Activated CD4-positive, alpha-beta T cell treated with anti-CD3 and anti-CD28 coated beads, Interleukin-2, amount 50 U/mL, for 24 hours (primary cell): ENCODE data around the gene COL17A1.

ENCODE experiments used
- DNase-seq, 2 donors: peaks; one replicate each; pipeline ENCODE4 v3.0.0-alpha.2; 2020; ENCODE audit warnings: low read depth in 1 of 2, low spot score in 1 of 2

The COL17A1 gene

DNA sequence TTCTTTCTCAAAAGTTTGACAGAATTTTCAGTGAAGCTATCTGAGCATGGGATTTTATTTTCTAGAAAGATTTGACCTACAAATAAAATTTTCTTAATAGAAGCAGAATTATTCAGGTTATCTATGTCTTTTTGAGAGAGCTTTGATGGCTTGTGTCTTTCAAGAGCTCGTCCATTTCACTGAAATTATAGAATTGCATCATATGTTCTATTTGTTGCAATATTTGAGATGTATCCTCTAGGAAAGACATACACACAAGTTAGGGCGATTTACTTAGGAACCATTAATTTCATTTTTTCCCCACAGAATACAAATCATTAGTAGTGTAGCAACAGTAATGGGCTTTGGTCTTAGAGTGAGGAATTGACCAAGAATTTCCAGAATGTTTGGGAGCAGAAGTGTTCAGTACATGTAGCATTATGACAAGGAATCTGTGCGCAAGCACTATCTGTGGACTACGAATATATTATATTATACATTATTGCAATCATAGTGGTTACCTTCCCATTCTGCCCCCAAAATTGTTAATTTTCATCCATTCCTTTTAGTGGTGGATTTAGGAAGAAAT, 12.8 kb upstream of the COL17A1 start:
- no peak for DNase-seq

DNA sequence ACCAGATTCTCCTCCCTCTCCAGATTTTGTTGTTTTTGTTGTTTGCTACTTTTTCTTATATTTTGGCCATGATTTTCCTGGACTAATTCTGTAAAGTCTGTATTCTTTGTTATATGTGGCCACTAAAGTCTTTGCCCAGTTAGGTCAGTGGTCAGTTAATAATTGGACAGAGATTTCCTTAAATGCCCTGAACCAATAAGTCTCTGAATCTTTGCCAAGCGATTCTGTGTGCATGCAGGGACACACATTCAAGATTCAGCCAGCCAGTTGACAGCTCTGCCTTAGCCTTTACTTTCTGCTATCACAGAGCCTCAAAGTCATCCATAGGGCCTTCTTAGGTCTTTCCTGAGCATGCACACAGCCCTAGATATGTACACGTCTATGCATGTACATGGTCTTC, 11.0 kb upstream of the COL17A1 start:
- DNase-seq = no peak

DNA sequence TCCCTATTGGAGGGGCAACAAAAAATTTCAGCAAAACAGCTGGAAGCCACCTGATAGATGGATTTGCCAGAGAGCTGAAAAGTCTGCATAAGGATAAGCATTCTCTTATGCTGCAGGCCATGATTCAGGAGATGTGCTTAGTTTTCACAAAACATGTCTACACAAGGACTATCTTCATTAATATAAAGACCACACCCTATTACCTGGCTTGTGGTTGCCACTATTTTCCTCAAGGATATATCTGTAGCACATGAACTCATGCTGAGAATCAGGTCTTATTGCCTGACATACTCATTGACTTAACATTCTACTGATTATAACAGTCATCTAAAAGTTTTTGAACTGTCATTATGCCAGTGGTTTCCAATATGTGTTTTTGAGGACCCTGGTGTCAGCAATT, 7.1 kb upstream of the COL17A1 start:
- DNase-seq = no peak

DNA sequence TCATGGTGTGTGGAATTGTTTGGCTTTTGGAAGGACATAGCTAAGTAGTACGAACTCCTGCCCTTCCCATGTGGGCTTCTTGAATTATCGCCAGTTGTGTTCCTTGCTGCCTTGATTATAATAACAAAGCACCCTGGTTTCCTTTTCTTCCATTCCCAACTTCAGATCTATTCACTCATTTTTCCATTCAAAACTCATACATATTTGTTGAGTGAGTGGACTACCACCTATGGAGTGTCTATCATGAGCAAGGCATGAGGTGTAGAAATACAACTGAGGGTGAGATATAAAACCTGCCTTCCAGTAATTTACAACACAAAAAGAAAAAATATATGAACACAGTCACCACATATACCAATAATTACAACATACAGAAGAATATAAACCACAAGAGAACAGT, 4.9 kb upstream of the COL17A1 start:
- no peak for DNase-seq

DNA sequence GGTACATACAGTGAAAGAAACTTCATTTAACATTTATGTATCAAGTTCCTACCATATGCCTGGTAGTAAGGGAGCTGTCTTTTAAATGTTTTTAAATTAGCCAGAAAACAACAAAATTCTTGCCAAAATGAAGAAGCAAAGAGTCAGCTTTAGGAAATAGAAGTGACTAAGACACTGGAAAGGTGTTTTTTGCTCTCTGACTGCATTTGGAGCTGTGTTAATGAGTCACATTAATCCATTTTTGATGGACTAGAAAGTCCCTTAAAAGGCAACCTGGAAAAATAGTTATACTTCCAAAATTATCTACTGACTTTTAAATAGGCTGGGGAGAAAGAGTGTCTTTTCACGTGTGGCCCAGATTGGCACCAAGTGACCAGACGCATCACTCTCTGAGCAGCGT, 3.9 kb upstream of the COL17A1 start:
- no peak for DNase-seq

DNA sequence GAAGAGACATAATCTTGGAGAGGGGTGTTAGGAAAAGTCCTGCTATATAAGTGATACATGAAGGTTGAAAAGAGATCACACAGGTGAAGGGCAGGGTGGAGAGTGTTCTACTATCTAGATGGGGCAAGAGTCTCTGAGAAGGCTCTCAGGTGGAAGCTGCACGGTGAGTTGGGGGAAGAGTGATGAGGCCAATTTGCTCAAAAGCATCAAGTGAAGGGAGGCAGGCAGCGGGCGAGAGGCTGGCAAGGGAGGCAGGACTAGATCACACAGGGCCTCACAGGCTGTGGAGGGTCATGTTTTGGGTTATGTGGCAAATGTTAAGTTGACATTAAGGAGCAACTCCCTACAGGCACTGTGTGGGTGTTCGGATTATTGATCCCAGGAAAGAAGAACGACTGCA, 2.6 kb upstream of the COL17A1 start:
- no peak for DNase-seq

DNA sequence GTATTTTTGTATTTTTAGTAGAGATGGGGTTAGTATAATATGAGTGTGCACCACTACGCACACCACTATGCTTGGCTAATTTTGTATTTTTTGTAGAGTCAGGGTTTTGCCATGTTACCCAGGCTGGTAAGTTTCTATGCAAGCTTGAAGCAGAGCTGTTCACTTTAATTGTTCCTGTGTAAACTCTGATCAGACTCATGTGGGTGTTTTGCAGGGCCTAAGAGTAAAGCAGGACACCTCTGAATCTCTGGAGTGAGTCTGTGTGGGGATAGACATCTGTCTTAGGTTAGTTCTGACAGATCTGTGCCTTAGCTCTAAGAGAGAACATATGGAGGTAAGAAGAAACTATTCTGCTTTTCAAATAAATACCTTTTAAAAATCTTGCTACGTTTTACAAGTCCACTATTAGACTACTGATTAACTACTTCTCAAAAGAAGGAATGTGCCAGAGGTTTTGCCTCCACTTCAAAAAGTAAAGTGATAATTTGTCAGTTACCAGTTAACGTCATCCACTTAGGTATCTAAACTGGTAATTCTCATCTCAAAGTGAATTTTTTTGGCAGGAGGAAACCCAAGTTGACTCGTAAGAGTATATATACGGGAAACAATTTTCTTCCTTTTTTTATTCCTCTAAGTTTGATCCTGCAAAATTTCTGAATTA, 1.1 kb downstream of the COL17A1 start:
- no peak for DNase-seq

DNA sequence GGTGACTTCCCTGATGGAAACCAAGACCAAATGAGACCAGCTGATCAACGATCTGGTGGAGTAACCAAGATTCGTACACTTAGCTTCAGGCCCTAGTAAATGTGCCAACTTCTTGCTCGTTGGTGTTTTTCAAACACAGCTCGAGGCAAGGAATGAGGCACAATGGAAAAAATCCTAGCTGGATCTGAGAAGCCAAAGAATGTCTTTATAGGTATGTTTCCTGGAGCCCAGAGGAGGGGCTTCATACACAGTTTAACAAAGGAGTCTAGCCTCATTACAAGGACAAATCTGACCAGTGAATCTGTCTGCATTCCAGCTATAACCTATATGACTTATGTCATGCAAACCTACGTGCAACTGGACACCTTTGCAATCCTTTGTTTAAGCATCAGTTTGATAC, 3.7 kb downstream of the COL17A1 start:
- DNase-seq = no peak

DNA sequence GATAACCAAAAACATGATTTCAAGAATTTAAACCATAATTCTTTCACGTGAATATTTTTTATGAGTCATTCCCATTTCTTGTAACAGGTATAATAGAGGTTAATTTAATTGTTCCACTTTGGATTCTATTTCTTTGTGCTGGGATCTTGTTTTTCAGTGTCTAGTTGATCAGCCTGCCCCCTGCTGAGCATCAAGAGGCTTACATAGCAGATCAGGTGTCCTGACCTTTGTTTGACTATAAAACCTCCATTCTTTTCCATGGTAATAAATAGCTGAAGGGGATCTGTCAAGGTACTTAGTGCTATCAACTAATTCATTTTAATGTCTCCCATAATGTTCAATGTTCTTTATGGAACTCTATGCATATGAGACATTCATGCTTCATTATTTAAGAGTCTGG, 4.9 kb downstream of the COL17A1 start:
- no peak for DNase-seq

DNA sequence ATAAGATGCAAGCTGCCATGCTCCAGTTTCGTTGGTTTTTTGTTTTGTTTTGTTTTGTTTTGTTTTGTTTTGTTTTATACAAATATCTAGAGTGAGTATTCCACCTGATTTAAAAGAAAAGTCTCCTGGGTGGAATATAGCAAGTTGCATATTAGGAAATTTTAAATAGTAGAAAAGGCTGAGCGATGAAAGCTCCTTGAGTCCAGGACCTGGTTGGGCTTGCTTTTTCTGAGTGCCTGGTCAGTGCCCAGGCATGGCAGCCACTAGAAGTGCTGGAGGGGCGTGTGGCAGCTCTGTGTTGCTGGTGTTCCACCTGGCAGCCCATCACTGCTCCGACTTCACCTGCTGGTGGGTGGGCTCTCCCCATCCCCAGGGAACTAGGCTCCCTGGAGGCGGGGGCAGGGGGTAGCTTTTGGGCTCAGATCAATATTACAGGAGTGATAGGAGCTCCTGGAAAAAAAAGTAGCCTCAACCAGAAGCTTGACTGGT, 8.0 kb downstream of the COL17A1 start:
- DNase-seq = no peak

DNA sequence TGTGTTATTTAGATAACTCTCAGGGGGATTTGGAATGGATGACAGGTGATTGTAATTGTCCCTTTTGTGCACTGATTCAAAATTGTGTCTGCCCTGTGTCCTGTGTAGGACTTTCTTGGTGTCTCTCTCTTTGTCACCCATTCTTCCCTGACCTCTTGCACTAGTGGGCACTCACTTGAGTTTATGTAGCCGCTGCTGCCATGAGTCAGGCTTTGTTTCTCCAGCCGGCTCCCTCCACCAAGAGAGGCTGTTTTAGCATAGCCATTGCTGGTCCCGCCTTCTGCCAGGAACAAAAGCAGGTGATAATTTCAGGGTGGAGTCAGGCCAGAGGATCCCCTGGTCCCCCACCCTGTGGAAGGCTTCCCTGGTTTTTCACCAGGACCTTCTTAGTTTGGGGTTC, 8.4 kb downstream of the COL17A1 start:
- DNase-seq = no peak

DNA sequence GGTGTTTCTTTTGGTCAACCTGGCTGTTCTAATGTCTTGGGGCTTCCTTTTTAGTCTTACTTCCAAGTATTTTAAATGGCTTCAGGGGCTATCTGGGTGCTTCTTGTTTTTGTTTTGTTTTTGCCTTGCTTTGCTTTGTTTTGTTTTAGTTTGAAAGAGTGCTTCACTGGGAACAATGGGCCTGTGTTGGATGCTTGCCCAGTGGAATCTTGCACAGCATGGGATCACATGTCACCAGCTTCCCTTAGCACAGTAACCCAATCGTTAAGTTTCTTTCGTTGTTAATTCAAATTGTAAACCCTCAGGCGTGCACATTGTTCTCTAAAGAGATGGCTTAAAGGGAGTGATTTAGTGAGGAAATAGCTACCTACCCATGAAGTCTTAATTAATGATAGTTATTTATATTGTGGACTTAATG, 8.9 kb downstream of the COL17A1 start:
- DNase-seq = no peak

DNA sequence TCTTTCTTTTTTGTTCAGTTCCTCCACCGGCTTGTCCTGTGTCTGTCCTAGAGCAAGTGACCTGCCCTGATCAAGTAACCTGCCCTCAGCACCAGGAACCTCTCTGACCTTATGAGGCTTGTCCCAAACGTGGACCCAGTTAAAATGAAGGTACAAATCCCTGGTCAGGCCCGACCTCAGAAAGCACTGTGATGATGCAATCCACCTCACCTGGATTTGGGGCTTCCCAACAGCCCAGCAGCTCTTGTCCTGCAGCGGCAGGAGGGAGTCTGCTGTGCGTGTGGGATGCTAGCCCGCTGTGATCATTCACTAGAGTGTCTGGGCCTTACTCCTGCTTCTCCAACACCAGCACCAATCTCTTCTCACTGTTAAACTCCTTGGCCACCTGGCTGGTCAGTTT, 11.2 kb downstream of the COL17A1 start:
- no peak for DNase-seq

DNA sequence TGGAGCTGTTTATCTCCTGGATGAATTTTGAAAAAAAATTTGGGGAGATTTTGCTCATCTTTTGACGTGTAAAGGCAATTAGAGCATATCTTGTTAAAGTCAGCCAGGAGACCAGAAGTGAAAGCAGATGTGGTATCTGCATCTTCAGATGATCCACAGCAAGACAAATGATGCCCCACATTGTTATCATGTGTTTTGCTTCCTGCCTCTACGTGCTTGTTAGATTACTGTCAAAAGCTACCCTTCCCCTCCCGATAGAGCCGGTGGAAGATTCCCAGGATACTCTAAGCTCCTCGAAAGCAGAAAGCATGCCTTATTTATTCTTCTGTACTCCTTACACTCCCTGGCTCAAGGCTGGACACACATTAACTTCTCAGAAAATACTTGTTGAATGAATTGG, 12.9 kb downstream of the COL17A1 start:
- DNase-seq = no peak

DNA sequence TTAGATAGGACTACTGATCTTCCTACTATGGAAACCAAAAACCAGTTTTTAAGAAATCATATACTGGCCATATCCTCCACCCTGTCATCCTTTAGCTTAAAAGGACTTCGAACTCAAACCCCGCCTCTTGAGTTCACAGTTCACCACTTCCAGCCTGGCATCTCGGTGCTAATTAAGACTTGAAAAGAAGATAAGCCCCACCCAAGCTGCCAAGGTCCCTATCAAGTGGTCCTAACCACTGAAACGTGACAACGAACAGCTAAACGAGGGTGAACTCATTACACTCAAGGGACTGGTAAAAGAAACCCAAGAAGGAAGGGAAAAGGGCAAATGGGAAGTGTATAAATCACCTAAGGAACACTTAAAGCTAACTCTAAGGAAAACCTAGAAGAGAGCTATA, 16.1 kb downstream of the COL17A1 start:
- no peak for DNase-seq

DNA sequence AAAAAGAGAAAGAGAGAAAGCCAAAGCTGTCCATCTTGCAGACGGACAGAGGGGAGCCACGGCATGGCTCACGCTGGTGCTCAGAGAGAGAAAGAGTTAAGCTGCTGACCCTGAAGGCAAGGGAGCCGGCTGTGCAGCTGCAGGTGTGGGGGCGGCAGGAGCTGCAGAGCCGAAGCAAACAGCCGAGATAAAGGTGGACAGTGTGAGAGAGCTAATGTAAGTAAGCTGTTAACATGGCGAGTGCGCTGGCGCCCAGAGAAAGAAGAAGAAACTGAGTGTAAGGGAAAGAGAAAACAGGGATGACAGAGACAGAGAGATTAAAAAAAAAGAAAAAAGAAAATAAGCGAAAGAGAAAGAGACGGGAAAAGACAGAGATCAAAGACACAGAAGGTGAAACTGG, 18.2 kb downstream of the COL17A1 start:
- DNase-seq = no peak

DNA sequence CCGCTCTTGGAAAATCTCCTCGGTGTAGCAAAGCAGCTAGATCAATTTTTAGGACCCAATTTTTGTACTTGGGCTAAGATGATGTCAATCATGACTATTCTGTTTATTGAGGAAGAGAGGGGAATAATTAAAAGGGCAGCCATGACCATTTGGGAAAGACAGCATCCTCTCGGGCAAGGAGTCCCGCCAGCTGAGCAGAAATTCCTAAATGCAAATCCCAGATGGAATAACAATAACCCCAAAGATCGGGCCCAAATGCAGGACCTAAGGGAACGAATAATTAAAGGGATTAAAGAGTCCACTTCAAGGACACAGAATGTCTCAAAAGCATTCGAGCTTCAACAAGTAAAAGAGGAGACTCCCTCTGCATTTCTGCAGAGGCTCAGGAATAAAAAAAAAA, 18.7 kb downstream of the COL17A1 start:
- DNase-seq = no peak

DNA sequence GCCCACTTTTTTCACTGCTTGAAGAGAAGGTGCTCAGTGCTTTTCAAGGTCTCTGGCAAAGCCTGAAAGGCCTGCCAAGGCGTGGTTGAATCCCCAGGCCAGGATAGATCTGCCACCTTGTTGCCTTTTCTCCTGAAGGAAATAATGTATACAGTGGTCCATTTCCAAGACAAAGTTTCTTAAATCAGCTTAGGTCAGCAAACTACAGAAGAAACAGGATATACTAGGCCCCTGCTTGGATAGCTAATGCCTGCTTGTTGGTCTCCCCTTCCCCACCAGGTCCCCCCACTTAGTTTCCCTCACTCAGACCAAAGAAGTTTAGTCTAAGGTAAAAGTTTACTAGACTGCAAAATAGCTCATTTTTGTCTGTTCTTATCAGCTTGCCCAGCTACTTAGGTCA, 19.9 kb downstream of the COL17A1 start:
- DNase-seq = no peak

DNA sequence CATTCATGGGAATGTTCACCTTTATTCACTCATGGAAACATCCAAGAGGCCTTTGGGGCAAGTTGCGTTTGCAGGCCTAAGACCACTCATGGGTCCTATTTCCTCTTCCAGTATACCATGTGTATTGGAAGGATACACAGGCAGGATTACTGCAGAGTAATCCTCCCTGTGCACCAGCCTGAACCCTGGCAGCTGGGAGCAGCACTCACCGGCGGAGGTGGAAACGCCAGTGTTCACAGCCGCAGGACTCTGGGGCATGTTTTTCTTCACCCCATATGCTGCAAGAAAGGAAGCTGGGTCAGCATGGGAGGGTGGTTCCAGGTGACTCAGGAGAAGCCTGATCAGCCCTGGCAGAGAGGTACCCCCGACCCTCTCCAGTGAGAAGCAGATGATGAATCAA, 24.5 kb downstream of the COL17A1 start:
- DNase-seq = no peak

DNA sequence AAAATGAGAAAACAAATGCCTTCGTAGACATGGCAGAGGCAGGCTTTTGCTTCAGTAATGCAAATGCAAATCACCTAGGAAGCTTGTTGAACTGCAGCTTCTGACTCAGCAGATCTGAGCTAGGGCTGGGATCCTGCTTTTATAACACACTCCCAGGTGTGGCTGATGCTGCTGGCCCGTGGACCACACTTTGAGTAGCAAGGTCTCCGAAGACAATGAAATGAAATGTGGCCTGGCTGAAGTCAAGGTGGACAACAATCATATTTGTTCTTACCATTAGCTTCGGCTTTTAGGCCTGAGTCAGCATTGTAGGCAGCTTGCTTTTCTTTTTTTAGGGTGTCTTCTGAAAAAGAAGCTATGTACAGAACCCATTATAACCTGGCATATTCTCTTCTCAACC, 26.3 kb downstream of the COL17A1 start:
- DNase-seq = no peak

DNA sequence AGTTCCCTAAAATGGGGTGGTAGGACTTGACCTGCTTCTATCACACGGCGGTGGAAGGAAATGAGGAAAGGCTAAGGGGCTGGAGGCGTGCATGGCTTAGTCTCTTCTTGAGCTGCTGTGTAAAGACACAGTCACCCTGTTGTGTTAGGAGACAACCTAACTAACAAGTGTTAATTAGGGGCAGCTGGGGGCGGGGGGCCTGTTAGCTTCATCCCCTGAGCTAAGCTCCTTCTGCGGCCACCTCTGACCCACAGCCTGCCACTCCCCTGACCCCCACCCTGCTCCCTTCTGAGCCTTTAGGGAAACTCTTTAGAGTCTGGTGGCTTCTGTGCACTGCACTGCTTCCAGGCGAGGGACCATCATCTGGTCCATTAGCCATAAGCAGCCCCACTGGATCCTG, 28.0 kb downstream of the COL17A1 start:
- no peak for DNase-seq

DNA sequence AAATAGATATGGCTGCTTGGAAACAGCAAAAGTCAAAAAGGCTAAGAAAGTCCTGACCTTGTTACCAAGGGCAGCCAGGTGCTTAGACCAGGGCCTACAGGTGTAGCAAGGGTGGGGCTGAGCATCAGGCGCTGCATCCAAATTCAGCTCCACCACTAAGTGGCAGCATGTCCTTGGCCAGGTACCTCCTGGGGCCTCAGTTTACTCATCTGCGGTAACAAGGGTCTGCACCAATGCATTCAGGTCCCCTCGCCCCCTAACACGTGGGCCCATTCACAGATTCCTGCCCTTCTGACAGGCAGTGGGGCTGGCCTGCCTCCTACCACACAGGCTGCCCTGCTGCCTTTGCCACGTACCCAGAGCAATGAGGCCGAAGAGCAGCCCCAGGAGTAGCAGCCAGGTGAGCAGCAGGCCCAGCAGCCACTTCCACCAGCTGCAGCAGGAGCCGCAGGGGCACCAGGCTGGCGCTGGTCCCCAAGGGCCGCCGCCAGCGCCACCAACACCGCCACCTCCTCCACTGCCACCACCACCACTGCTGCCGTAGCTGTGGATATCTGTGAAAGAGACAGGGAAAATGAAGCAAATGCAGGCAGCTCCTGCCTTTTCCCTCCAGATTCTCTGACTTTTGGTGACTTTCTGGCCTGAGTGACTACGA, 28.9 kb downstream of the COL17A1 start:
- DNase-seq = no peak

DNA sequence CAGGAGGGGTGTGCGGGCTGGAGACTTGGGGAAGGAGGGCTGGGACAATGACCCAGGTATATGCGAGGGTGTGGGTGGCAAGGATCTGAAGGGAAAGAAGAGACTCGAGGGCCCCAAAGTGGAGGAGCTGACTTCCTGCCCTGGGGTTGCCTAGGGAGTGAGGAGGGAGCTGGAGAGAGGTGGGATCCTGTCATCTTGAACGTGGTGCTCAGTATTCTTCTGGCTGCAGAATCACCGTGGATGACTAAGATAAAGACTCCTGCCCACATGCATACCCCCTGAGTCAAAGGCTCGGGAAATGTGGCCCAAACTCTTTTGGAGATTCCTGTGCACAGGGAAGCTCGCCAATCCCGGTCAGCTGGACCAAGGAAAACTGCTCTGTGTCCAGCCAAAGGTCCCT, 31.2 kb downstream of the COL17A1 start:
- no peak for DNase-seq
